ENCODE results near the gene MLXIP. TPM values are rescaled to one million over a fixed set of nuclear protein-coding genes. Genes with fewer than 3 reads are reported as not detected.

MLXIP gene
- total and polyA plus RNA-seq, 9 of the 15 experiments (the other 6 are each of a cell fraction or from before 2014, with no cell fraction given) = 2.2 to 66.3 (median 18.1) TPM

DNA sequence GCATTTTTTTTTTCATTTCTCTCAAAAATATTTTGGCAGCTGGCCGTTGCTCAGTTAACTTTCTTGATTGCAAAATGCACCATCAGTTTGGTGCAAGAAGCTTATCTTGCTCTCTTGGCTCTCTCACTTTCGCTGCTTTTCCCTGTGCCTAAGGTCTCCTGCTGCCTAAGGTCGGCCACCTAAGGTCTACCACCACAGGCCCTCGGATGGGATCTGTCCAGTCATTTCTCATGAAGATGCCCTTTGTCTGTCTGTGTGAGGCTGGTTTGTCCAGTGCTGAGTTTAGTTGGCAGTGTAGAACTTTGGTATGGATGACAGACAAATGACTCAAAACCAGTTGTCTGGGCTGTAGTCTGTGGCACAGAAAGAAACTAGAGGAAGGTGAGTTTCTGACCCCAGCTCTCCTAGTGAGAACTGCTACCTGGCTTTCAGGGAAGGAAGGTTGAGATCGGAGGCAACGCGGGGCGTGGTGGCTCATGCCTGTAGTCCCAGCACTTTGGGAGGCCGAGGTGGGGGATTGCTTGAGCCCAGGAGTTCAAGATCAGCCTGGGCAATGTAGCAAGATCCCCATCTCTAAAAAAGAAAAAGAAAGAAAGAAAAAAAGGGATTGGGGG, 2.6 kb downstream of the MLXIP start:
- Histone ChIP-seq H3K9me3 (replicated peaks; ENCODE audit: control insufficient read depth, insufficient read depth, low read depth, low read length) (no peaks in the 10 kb centered on the region), H2AFZ (ENCODE audit: low read depth, low read length) (no peak overlapping the region), H3K27ac (ENCODE audit: extremely low read depth, low read depth, low read length) (peak overlapping the region; percentile 68), H3K27me3 (ENCODE audit: control insufficient read depth in 2 of 2, insufficient read depth in 2 of 2, low read length in 2 of 2) (no peaks in the 10 kb centered on the region), H3K79me2 (ENCODE audit: control insufficient read depth, insufficient read depth, low read length) (peaks cover 80% of the 10 kb centered on the region), H4K20me1 (replicated peaks; ENCODE audit: control insufficient read depth, insufficient read depth, low read length) (peaks cover 29% of the 10 kb centered on the region), H3K4me1 (replicated peaks in 1 of 2; ENCODE audit: control insufficient read depth in 2 of 2, insufficient read depth in 2 of 2, low read length in 2 of 2) (peaks cover 42 to 52% of the 10 kb centered on the region in 2 experiments; a peak in 4 of 5 replicates), H3K9ac (ENCODE audit: insufficient read depth in 1 of 2, low read depth in 2 of 2, low read length in 2 of 2) (peak overlapping the region; percentile 79 to 84), H3K4me3 (peak overlapping the region; percentile 74), H3K4me2 (ENCODE audit: insufficient read depth, low read length) (peak overlapping the region; percentile 95), H3K9me1 (ENCODE audit: control insufficient read depth, insufficient read depth, low read length) (no peaks in the 10 kb centered on the region), H3K36me3 (ENCODE audit: control insufficient read depth, insufficient read depth, low read length) (peaks cover 43% of the 10 kb centered on the region)
- intact Hi-C loops (cut with micrococcal nuclease) (loop anchor here (2.0 kb wide), 1 partner anchor 18 kb away; no protein-coding TSS in a partner anchor), in situ Hi-C loops (cut with MboI) (no loop called here)
- ChIA-PET POLR2A (interaction anchor here (0.9 to 5.9 kb wide), 9 partner anchors 8 to 208 kb away, joined by 3 to 68 read pairs (median 4); no protein-coding TSS in a partner anchor), CTCF (ENCODE audit: low intra/inter-chr PET ratio) (interaction anchor here (0.8 to 1.8 kb wide), 2 partner anchors 27 kb away, joined by 4 to 6 read pairs; no protein-coding TSS in a partner anchor)
- ATAC-seq = no peak
- no TSS peak for BruUV-seq (replicated peaks)
- FAIRE-seq = peak; percentile 19
- peak in 1 of 4 experiments; percentile 51 for DNase-seq (ENCODE audit: extremely low read depth in 1 of 4, low spot score in 3 of 4)
- WGBS (ENCODE audit: insufficient coverage, low coverage, missing lambda C conversion rate) = 0% methylated on average over 8 of the region's 9 CpGs
- TF ChIP-seq, protein P1, sequence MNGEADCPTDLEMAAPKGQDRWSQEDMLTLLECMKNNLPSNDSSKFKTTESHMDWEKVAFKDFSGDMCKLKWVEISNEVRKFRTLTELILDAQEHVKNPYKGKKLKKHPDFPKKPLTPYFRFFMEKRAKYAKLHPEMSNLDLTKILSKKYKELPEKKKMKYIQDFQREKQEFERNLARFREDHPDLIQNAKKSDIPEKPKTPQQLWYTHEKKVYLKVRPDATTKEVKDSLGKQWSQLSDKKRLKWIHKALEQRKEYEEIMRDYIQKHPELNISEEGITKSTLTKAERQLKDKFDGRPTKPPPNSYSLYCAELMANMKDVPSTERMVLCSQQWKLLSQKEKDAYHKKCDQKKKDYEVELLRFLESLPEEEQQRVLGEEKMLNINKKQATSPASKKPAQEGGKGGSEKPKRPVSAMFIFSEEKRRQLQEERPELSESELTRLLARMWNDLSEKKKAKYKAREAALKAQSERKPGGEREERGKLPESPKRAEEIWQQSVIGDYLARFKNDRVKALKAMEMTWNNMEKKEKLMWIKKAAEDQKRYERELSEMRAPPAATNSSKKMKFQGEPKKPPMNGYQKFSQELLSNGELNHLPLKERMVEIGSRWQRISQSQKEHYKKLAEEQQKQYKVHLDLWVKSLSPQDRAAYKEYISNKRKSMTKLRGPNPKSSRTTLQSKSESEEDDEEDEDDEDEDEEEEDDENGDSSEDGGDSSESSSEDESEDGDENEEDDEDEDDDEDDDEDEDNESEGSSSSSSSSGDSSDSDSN (IDR thresholded peaks at IDR 0.05; ENCODE audit: borderline replicate concordance in 1 of 2, low read depth in 2 of 2, low read length in 2 of 2) = 0 out of 4 replicates have a peak, but pooled peaks of 1 of the 2 experiments have one; percentile 7
- TF ChIP-seq NR4A1 (CRISPR knock-in tag; IDR thresholded peaks at IDR 0.05) (no peak), NR4A1 (tag; IDR thresholded peaks at IDR 0.05) (no peak; the same call in 1 of the 2 replicates), NEUROD1 (IDR thresholded peaks at IDR 0.05; ENCODE audit: borderline replicate concordance, low read depth, low read length, partially characterized antibody) (no peak), PML (IDR thresholded peaks at IDR 0.05; ENCODE audit: low read length) (peak; percentile 51; the same call in 1 of the 2 replicates), NBN (IDR thresholded peaks at IDR 0.05; ENCODE audit: low read depth) (0 out of 2 replicates have a peak, but pooled peaks have one; percentile 18), SAP30 (IDR thresholded peaks at IDR 0.05; ENCODE audit: borderline replicate concordance, insufficient read depth, low read depth, low read length, poor library complexity, severe bottlenecking) (peak; percentile 18), ZBTB5 (IDR thresholded peaks at IDR 0.05) (no peak), ZNF146 (CRISPR knock-in tag; IDR thresholded peaks at IDR 0.05; ENCODE audit: unreplicated experiment) (no peak), NFE2 (IDR thresholded peaks at IDR 0.05; ENCODE audit: low read depth) (0 out of 2 replicates have a peak, but pooled peaks have one; percentile 1), KAT7 (CRISPR knock-in tag; IDR thresholded peaks at IDR 0.05; ENCODE audit: borderline replicate concordance) (0 out of 2 replicates have a peak, but pooled peaks have one; percentile 51)
- TF ChIP-seq, protein P2, sequence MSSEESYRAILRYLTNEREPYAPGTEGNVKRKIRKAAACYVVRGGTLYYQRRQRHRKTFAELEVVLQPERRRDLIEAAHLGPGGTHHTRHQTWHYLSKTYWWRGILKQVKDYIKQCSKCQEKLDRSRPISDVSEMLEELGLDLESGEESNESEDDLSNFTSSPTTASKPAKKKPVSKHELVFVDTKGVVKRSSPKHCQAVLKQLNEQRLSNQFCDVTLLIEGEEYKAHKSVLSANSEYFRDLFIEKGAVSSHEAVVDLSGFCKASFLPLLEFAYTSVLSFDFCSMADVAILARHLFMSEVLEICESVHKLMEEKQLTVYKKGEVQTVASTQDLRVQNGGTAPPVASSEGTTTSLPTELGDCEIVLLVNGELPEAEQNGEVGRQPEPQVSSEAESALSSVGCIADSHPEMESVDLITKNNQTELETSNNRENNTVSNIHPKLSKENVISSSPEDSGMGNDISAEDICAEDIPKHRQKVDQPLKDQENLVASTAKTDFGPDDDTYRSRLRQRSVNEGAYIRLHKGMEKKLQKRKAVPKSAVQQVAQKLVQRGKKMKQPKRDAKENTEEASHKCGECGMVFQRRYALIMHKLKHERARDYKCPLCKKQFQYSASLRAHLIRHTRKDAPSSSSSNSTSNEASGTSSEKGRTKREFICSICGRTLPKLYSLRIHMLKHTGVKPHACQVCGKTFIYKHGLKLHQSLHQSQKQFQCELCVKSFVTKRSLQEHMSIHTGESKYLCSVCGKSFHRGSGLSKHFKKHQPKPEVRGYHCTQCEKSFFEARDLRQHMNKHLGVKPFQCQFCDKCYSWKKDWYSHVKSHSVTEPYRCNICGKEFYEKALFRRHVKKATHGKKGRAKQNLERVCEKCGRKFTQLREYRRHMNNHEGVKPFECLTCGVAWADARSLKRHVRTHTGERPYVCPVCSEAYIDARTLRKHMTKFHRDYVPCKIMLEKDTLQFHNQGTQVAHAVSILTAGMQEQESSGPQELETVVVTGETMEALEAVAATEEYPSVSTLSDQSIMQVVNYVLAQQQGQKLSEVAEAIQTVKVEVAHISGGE (CRISPR knock-in tag; IDR thresholded peaks at IDR 0.05) = no peak

All from K562 (cell line).